Stimulated activated CD4-positive, alpha-beta T cell treated with anti-CD3 and anti-CD28 coated beads, Interleukin-4, amount 100 ng/mL, for 4 hours (primary cell): ENCODE measurements around the gene JMJD6.
"Not testable (repeated sequence)": the region's sequence is repeated elsewhere in the genome, so short reads cannot be mapped to it uniquely, and the experiment has no call there.

ENCODE experiments used
- DNase-seq, 2 experiments: peaks; one replicate each; pipeline ENCODE4 v3.0.0-alpha.2; 2020

Gene JMJD6

DNA sequence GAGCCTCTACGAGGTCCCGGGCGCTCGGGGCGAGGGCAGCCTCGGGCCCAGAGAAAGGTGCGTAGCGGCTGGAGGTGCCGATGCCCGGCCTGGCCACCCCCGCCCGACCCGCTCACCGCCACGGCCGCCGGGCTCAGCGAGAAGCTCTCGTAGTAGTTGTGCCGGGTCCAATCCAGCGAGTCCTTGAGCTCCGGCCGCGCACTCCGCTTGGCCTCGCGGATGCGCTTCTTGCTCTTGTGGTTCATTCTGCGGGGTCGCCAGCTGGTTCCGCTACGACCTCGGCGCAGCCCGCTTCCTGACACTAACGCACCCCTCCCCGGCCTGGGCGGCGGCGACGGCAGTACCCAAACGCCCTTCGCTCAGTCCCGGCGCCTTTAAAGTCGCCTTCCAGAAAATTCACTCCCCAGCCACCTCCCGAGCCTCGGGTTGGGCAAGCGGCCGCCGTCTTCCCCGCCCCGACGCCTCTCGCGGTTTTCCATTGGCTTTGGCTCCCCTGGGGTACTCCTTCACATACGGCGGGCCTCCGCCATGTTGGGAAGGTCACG, at the start of gene JMJD6:
Gene JMJD6 (minus strand): TSS at position 376 of the 545 bp plus-strand sequence. CDS start 131 bp downstream, at position 245.
- DNase-seq: peak; percentile 90 to 95

GRCh38 chr17:76775021-76775600, 48.7 kb upstream of the JMJD6 start:
- no peak for DNase-seq

DNA sequence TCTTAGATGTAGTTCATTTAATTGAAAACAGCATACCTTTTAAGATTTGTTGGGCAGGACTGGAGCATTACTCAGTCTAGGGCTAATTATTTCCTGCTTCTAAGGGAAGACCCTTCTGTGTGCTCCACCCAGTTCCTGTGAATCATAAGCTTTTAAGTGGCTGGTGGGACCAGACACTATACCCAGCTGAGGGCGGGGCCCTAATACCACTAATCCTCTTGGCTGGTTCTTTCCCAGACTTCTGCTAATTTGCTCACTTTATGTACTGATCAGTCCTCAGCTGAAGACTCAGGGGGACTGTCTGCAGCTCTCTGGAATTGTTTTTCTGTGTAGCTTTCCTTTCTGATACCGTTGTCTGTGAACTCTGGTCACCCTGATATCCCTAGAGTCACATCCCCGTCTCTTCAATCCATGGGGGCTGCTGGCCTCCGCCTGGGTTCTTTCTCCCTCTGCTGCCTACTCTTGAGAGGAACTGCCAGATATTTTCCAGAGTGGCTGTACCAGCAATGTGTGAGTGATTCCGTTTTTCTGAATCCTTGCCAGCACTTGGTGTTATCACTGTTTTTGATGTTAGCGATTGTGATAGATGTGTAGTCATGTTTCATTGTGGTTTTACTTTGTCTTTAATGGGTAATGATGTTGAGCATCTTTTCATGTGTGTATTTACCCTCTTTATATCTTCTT, 46.6 kb upstream of the JMJD6 start:
- DNase-seq: peak; percentile 33 to 70

GRCh38 chr17:76758570-76758969, 32.2 kb upstream of the JMJD6 start:
- DNase-seq: no peak

DNA sequence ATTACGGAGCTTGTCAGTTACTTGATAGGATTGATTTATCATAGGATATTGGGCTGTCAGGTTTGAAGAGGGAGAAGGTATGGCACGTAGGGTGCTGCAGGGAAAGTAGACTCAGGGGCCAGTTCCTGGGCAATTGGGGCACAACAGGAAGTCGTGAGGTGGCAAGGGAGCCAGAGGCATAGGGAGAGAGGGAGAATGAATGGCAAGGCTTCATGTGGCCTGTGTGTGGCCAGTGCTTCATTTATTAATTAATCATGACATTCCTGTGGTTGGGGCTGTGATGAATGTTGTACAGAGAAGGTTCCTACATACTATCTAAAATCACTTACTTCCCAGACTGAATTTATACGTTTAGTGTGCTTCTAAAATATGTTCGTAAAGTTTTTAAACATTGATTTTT, 30.9 kb upstream of the JMJD6 start:
- DNase-seq: no peak

GRCh38 chr17:76755285-76755684, 28.9 kb upstream of the JMJD6 start:
- DNase-seq: no peak

DNA sequence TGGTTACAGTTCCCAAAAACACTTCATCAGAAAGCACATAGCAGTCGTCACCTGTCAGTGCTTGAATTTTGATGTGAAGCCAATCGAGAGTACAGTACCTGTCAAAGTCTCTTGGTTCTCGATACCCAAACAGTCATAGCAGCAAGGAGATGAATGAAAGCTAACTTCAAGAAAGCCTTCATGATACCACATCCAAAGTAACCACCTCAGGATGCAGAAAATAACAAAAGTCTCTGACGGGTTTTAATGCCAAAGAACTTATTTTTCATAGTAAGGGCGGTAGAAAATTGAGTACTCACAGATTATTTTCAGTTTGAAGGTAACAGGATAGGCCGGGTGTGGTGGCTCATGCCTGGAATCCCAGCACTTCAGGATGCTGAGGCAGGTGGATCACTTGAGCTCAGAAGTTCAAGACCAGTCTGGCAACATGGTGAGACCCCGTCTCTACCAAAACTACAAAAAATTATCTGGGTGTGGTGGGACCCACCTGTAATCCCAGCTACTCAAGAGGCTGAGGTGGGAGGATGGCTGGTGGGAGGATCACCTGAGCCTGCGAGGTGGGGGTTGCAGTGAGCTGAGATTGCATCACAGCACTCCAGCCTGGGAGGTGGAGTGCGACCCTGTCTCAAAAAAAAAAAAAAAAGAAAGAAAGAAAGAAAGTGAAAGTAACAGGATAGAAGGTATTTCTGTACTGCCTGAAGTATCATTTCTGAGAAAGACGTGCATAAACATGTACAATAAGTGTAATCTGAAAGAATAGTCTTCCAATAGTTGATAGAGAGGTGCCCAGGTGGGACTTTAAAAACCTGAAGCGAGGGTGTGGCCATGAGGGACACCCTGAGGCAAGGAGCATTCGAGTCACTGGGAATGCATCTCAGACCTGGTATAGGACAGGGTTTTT, 26.9 kb upstream of the JMJD6 start:
- DNase-seq: peak in 1 of 2 experiments; percentile 40

DNA sequence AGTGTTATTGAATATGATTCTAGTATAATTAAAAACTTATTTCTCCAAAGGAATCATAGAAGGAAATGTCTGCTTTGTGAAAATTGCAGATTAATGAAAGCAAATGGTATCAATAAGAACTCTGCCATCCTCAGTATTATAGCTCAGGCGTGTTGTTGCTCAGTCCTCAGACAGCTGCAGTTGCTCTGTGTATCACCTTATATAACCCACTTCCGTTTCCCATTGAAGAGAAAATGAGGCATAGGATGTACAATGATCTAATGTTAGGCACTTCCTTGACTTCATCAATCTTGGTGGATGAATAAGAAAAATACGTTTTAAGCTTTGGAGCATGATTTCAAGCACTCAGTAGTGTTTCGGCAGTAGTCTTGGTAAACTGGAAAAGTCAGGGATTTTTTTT, 25.6 kb upstream of the JMJD6 start:
- DNase-seq: no peak

DNA sequence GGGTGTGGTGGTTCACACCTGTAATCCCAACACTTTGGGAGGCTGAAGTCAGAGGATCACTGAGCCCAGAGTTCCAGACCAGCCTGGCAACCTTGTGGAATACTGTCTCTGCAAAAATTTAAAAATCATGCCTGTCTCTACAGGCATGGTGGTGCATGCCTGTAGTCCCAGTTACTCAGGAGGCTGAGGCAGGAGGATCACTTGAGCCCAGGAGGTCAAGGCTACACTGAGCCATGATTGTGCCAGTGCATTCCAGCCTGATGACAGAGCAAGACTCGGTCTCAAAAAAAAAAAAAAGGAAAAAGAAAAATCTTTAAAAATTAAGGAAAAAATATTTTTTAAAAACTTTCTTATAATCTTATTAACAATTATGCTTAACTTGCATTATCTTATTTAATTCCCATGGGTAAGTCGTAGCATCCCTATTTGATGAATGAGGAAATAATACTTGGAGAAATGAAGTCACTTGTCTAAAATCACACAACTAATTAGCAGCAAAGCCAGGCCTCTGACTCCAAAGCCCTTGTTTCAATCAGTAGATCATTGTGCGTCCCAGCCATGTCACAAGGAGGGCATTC, 25.1 kb upstream of the JMJD6 start:
- no peak for DNase-seq

- no peak for DNase-seq
Measured at GRCh38 chr17:76748657-76749056, 22.3 kb upstream of the JMJD6 start.

DNA sequence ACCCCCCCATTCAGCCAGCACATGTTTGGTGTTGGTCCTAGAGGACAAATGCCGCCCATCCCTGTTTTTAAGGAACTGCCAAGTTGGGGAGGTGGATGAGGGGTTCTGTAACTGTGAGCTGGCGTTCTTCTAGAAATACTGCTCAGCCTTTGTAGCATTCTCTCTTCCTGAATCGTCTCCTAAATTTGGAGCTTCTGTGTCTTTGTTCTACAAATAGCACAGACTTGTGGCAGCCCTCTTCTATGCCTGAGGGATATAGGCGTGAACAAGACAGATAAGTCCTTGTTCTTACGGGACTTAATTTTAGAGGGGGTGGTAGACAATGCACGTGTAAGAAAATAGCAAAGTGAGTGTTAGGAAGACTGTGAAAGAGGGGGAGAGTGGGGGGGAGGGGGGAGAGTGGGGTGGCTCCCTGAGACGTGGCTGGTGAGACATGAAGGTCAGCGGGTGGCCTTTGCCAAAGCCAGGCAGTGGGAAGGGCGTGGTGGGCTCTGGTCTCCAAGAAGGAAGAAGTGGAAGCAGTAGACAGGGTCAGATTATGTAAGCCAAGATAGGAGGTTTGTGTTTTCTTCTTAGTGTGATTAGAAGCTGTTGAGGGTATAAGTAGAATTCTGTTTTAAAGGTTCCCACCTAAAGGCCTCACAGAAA, 21.4 kb upstream of the JMJD6 start:
- no peak for DNase-seq

GRCh38 chr17:76745785-76746184, 19.4 kb upstream of the JMJD6 start:
- DNase-seq: not testable (repeated sequence)

DNA sequence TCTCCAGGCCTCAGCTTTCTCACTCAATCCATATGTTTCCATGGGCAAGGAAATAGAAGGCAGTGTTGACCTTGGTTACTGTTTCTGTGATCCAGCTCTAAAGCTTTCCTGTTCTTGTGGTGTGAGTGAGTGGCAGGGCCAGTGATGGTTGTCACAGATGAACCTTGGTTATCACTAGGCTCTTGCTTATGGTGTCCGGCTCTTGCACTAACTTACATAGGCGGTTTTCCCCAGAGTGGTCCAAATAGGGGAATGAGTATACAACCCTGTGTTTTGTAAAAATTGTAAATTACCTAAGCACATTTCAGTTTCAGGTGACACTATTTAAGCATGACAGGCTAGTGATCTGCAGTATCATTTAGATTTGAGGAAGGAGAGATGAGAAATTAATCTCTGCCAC, 18.3 kb upstream of the JMJD6 start:
- DNase-seq: no peak

- no peak for DNase-seq
Measured at GRCh38 chr17:76742958-76743357, 16.6 kb upstream of the JMJD6 start.

GRCh38 chr17:76740329-76741118, 14.1 kb upstream of the JMJD6 start:
- no peak for DNase-seq

- not testable (repeated sequence) for DNase-seq
Measured at GRCh38 chr17:76739568-76740115, 13.2 kb upstream of the JMJD6 start.

GRCh38 chr17:76738468-76738850, 12.1 kb upstream of the JMJD6 start:
- no peak for DNase-seq

DNA sequence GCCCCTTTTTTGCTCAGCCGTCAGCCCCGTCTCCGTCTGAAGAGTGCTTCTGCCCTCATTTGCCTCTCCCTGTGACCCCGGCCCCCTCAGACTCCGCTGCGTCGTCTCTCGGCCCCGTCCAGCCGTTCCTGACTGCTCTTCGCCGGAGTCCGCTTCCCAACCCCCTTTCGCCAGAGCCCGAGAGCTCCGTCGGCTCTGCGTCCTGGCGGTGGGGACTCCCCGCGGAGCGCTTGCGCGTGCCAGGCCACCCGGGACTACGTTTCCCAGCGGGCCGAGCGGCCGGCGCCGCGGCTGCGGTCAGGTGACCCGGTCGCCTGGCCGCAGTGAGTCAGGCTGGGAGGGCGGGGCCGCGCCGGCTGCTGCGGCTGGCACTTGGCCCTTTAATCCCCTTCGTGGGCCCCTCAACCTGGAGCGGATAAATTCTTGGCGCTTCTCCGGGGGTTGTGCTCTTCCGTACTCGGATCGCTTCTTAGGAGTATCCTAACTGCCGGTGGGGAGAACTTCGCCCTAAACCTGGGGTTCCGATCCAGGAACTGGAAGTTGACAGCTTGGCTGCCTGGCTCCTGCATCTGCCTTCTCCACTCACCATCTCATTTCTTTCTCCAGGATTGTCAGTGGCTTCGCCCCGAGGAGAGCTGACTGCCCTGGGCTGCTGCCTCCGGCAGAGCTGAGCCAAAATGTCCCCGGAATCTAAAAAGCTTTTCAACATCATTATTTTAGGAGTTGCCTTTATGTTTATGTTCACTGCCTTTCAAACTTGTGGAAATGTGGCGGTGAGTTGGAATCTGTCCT, 11.5 kb upstream of the JMJD6 start, which contains the start of gene MFSD11:
Gene MFSD11 (plus strand): TSS at position 444 of the 792 bp plus-strand sequence. CDS start 234 bp downstream, at position 678.
- DNase-seq: peak; percentile 91

DNA sequence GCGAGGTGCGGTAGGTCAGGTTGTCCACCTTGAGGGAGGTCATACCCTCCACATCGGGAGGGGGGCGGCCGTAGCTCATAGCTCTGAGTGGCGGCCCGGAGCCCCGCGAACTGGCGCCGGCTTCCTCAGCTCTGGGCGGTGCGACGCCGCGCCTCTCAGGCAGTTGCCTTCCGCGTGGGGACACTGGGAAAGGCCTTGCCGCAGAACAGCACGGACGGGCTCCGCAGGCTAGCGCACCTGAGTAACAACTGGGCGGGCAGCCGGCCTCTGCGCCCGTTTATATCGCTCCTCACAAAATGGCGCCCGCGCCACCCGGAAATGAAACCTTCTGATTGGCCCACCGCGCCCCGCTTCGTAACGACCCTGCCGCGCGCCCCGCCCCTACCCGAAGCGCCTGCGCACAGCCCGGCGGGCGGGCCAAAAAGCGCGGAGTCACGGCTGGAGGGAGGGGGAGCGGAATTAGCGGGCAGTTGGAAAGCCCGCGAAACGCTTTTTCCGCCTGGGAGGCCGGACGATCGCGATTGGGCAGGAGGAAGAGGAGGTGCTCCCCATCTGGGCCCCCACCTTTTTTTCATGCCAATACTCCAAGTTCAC, 10.8 kb upstream of the JMJD6 start, which contains the start of gene SRSF2:
Gene SRSF2 (minus strand): TSS at position 250 of the 594 bp plus-strand sequence. CDS start 171 bp downstream, at position 79.
- DNase-seq: peak; percentile 97 to 98
